Stimulated activated CD8-positive, alpha-beta memory T cell treated with anti-CD3 and anti-CD28 coated beads, Interleukin-4, amount 100 ng/mL, for 4 hours (primary cell): ENCODE results near the gene OLFM2.
"Not testable (repeated sequence)": the region's sequence is repeated elsewhere in the genome, so short reads cannot be mapped to it uniquely, and the experiment has no call there.

Experiments used
- DNase-seq, 2 donors: peaks; one replicate each; pipeline ENCODE4 v3.0.0-alpha.2; 2020; ENCODE audit warnings: low read depth in 2 of 2, low spot score in 1 of 2

Gene OLFM2

DNA sequence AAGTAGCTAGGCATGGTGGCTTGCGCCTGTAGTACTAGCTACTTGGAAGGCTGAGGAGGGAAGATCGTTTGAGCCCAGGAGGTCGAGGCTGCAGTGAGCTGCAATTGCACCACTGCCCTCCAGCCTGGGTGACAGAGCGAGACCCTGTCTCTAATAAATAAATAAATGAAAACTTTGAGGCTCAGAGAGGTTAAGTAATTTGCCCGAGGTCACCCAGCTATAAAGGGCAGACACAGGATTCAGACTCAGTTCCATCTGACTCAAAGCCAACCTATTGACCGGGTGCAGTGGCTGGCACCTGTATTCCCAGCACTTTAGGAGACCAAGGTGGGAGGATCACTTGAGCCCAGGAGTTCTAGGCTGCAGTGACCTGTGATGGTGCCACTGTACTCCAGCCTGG lies 7.4 kb upstream of the OLFM2 start:
- DNase-seq: no peak

GRCh38 chr19:9941671-9942070 lies 5.4 kb upstream of the OLFM2 start:
- no peak for DNase-seq

DNA sequence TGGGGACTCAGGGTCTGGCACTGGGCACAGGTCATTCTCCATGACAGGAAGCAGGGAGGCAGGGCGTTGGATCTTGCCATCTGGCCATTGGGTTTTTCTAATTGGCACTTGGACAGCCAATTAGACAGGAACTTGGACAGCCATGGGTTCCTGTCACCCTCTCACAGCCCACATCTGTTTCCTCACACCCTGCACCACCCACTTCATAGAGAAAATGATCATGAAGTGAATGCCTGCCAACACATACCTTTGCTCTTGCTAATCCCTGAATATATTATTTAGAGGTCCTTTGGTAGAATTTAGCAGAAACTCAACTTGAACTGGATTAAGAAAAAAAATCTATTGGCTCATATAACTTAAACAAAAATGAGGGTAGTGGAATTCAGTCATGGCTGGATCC lies 4.9 kb upstream of the OLFM2 start:
- DNase-seq: no peak

GRCh38 chr19:9940778-9941177 lies 4.5 kb upstream of the OLFM2 start:
- DNase-seq: no peak

DNA sequence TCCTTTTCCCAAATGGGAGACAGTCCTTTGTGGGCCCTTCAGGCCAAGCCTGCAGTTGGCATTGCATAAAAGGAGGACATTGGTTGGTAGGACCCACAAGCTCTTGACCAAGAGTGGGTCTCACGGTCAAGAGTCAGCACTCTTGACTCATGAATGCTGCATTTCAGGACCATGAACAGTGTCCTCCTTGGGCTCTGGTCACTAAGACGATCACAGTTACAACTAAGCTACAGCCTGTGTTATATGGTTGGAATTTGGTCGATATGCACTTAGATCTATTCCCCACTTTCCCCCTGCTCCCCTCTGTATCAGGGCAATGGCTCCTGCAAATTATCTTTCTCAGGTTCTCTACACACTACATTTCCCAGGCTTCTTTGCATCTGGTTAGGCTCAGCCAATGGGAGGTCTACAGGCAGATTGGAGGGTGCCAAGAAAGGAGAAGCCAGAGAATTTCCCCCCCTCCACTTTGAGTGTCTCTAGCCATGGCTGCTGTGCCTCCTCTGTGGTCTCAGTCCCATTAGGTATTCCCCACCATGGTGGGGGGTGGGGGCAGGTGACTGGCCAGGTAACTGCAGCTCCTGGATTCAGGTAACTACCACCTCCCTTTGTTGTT lies 3.1 kb upstream of the OLFM2 start:
- DNase-seq: no peak

DNA sequence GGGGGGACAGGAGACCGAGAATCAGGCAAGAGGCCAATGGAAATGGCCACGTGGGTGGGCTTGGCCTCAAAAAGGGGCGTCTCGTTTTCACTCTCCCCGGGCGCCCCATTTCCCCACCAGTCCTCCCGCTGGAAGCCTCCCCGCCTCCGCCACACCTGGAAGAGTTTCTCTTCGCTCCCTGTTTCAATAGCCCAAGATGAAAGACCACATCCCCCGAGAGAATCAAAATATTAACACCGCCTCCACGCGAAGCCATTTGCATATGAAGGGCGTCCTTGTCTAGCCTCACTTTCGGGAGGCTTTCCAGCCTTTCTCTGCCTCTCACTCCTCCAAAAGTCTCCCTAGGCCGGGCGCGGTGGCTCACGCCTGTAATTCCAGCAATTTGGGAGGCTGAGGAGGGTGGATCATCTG lies 691 bp upstream of the OLFM2 start:
- no peak for DNase-seq

DNA sequence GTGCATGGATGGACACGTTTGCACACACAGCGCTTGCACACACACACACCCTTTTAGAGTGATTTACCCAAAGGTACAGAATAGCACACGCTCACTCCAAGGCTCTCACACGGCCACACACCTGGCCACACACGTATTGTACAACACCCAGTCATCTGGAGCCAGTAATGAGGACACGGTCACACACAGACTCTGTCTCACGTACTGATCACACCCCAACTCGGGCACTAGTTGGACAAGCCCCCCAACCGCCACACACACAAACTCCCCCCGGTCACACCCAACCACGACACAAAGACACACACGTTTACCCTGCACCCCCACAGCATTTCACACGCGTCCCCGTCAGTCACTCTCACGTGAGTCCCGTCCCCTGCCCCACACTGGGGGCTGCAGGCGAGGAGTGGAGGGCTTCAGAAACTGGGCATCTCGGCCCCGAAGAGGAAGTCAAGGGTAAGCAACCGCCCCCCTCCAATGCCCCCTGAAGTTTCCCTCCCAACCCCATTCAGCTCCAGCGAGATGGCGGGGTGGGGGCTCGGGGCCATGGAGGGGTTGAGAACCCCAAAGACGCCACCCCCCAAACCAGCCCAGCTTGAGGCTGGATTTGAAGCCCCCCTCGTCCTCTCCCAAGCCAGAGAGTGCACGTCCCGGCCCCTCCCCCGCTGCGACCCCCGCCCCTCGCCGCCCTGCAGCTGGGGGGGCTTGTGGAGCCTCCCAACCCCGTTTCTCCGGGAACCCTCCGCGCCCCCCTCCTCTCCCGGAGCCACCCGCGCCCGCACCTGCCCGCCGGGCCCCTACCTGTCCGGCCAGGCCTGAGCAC lies 599 bp downstream of the OLFM2 start:
- DNase-seq: no peak

DNA sequence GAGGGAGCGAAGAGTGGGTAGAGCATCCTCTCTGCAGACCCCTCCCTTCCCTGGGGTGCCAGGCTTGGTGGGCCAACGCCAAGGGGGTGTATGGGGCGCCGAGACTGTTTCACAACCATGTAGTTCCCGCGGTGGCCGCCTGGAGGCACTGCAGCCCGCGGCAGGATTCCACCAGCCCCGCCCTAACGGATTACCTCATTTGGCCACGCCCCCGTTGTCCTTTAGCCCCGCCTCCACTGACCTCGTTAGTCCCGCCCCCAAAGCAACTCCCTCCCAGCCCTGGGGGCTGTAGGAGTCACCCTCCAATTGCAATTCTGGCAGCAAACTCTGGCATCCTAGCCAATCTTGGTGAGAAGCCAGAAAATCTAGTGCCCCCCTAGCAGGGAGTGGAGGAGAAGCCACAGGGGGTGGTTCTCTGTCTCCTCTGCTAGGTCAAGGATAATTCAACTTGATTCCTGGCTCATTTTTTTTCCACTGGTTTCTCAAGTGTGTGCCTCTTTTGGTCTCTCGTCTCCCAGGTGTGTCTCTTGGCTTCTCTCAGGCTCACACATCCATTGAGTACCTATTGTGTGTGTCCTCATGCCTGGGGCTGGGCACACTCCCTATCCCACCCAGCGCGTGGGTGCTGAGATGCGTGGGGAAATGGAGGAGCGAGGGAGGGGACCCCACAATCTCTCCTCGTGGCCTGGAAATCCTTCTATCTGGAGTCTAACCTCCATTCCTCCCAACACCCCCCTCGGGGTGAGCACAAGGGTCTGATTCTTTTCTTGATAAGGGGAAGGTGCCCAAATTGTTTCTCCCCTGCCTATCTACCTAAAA lies 2.0 kb downstream of the OLFM2 start:
- peak; percentile 51 to 76 for DNase-seq

DNA sequence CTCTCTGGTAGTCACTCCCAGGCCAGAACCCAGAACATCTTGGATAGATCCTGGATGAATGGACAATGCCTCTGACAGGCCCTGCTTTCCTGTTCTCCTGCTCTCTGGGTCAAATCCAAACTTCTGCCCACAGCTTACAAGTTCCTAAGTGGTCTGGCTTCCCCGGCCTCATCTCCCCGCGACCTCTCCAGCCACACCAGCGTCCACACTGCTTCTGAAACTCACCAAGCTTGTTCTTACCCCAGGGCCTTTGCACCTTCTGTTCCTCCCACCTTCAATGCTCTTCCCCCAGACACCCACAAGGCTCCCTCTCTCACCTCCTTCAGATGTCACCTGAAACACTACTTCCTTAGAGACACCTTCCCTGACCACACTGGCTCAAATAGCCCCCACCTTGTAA lies 3.5 kb downstream of the OLFM2 start:
- no peak for DNase-seq

- no peak for DNase-seq
These were observed 4.7 kb downstream of the OLFM2 start for GRCh38 chr19:9931629-9932028.

DNA sequence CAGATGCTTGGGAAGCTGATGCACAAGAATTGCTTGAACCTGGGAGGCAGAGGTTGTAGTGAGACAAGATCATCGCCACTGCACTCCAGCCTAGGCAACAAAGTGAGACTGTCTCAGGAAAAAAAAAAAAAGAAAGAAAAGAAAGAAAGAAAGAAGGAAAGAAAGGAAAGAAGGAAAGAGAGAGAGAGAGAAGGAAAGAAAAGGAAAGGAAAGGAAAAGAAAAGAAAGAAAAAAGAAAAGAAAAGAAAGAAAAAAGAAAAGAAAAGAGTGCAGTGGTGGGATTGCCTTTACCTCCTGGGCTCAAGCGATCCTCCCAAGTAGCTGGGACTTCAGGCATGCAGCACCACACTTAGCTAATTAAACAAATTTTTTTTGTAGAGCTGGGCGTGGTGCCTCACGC lies 12.9 kb downstream of the OLFM2 start:
- DNase-seq: no peak

- not testable (repeated sequence) for DNase-seq
These were observed 13.4 kb downstream of the OLFM2 start for GRCh38 chr19:9922782-9923379.

DNA sequence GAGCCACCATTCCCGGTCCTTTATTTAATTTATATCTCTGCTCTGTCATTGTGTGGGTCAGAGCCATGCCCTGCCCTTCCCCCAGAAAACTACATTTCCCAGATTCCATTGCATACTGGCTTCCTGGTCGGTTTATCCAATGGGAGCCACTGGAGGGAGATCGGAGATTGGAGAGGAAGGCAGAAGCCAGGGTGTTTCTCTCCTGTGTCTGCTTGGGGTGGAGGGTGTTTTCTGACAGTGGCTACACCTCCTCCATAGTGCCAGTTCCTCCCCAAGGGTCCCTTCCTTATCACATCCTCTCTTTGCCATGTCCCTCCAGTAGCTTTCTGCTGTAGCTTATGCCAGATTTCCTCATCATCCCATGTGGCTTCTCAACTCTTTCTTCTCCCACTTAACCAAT lies 19.0 kb downstream of the OLFM2 start:
- no peak for DNase-seq

- DNase-seq: no peak
These were observed 19.6 kb downstream of the OLFM2 start for GRCh38 chr19:9916719-9917118.

DNA sequence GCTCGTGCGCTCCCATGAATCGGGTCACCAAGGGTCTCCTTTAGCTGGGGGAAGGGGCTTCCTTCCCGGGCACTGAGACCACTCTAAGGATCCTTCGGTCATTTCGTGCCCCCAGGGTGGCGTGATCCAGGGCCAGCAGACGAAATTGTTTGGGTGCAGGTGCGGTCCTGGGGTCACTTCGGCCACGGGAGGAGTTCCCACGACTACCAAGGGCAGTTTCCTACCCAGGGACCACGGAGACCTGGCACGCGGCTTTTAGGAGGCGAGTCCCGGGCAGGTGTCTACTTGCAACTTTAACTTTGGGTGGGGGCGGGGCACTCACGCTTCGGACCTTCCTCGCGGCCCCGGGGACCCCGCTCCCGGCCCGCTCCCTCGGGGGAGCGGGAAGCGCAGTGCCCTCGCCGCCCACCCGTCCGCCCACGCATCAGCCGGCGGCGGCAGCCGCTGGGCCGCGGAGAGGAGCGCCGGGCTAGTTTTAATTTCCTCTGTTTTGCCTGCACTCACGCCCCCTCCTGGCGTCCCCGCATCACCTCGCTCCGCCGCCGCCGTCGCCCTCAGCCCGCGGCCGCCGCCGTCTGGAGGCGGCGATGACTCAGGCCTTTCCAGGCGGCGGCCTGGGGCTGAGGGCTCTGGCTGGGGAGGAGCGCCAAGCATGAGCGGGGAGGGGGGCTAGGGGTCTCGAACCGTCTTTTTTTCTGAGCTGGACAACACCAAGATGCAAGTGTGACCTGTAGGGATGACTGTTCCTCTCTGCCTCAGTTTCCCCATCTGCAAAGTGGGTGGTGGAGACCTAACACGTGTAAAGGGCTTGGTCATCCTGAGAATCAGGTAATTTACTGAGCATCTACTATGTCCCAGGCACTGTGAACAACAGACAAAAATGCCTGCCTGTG lies 21.8 kb downstream of the OLFM2 start:
- DNase-seq: peak; percentile 54 to 73

- no peak for DNase-seq
These were observed 22.4 kb downstream of the OLFM2 start for GRCh38 chr19:9914001-9914314.

DNA sequence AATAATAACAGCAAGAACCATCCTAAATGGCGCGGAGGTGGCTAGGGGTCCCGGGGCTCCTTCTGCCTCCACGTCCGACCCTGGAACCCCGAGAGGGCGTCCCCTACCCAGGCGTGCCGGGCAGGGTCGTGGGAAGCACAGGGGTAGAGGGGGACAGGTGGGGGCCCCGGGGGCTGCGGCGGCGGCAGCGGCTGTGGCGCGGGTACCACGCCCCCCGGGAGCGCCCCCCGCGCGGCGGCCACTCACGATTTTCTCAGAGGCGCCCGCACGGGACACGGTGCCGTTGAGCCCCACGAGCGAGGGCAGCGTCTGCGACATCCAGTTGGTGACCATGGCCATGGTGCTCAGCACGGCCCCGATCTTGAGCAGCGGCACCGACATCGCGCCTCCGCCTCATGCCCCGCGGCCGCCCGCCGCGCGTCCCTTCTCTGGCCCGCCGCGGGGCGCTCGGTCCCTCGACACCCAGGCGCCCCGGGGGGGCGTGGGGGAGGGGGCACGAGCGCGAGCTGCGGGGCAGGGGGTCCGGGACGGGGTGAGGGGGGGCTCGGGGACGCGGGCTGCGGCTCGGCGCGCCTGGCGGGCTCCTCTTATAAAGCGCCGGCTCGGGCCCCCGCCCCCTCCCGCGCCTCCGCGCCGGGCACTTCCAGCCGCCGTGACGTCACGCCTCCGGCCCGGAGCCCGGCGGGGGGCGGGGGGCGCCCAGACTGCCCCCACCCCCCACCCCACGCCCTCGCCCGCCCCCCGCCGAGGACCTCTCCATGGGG lies 22.9 kb downstream of the OLFM2 start:
- DNase-seq: no peak

DNA sequence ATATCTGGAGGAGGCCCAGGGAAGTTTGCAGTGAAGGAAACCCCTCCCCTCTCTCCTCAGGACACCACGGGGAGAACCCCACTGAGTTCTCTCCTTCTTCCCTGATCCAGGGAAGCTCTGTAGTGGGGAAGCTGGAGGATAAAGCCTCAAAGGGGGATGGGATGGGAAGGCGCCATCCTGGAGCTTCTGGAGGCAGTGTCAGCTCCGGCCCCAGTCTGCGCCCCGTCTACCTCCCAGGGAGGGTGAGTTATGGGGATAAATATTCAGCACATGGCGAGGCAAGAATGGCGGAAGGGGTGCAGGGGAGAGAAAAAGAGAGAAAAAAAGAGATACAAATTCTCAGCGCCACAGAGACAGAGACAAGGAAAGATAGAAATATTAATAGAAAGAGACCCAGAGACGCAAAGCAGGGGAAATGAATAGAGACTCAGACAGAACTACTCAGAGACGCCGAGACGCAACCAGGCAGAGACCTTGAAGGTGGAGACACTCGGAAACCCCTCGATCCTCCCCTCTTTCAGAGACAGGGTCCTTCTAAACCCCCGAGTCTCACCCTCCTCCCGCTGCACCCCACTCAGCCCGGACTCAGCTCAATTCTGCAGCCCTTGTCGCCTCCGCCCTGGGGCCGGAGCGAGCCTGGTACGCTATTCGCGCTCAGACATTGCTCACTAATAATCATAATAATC lies 23.6 kb downstream of the OLFM2 start:
- no peak for DNase-seq

GRCh38 chr19:9911524-9912185 lies 24.7 kb downstream of the OLFM2 start:
- no peak for DNase-seq
